ENCODE data around the gene KRTAP4-16.
"Not testable (repeated sequence)": the region's sequence is repeated elsewhere in the genome, so short reads cannot be mapped to it uniquely, and the experiment has no call there.

KRTAP4-16 gene

GRCh38 chr17:41069031-41069430 lies 33.0 kb downstream of the KRTAP4-16 start:
- no peak for DNase-seq

GRCh38 chr17:41067281-41067680 lies 34.7 kb downstream of the KRTAP4-16 start:
- no peak for DNase-seq

DNA sequence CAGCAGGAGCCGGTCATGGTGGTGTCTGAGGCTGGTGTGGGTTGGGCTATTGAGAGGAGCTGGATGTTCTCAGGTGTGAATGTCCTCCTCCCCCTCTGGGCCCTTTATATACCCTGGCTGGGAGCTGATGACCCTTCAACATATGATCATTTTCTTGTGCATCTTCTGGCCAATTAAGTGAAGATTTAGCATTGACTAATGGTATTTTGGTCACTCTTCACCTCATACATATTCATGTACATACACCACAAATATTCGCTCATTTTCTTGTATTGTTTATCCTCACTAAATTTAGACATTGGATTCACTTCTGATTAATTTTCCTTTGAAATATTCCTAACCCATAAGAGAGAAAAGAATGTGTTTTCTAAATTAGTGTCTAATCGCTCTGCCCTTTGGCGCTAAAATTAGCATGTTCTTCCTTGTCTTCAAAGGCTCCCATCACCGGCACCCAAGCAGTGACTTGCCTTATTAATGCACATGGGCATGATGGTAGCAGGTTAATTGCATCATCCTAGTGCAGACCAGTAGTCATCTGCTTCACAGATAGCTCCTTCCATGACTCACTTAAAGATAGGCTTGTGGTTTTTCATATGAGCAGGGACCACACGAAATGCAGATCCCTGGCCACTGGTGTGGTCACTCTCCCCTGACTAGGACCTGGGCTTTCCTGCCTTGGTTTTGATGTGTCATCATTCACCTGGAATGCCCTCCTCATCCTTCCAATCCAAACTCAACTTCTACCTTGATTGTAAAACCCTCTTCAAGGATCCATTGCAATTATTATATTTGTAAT lies 36.0 kb downstream of the KRTAP4-16 start, which contains the start of gene KRTAP2-4:
Gene KRTAP2-4, minus strand, starts transcription at position 51 of the 796 bp plus-strand sequence. Its CDS starts 34 bp downstream, at position 17.
- DNase-seq: no peak

DNA sequence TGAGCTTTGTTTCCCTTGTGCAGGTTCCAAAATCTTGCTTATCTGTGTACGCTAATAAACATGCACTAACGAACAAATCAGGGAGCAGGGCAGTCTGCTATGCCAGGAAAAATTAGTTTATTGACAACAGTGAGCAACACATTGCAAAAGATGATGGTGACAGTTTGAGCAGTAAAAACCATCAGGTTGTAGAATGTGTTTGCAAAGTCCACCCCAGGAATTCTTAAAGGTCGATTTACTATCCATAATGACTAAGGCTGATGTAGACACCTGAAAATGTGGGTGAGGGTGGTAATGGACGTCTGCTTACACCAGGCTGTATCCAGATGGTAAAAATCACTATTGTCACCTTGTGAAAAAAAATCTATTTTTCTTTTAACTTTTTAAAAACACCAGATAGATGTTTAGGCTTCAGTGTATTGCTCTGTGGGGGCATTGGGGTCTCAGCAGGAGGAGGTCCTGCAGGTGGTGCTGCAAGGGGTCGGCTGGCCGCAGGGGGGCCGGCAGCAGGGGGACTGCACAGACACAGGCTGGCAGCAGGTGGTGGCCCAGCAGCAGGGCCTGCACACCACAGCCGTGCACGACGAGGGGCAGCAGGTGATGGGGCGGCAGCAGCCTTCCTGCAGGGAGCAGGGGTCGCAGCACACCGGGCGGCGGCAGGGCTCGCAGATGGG lies 36.9 kb downstream of the KRTAP4-16 start:
- not testable (repeated sequence) for DNase-seq

- no peak for DNase-seq
Measured at GRCh38 chr17:41064301-41064700, 37.7 kb downstream of the KRTAP4-16 start.

- DNase-seq: no peak
Measured at GRCh38 chr17:41063449-41063848, 38.6 kb downstream of the KRTAP4-16 start.

DNA sequence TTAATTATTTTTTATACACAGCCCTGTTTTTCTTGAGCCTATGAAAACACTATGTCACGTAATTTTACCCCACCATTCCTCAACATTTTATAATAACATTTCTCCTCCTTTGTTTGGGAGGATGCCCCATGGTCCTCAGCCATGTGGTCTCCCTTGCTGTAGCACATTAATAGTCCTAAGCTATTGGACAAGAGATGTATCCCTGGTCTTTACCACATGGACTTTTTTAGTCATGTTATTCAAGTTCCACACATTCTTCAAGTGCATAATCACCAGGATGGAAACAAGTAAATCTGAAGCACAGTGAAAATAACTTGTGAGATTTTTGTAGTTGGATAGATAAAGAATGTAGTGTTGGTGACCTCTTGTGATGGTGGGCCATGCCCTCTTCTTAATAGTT lies 40.0 kb downstream of the KRTAP4-16 start:
- no peak for DNase-seq

DNA sequence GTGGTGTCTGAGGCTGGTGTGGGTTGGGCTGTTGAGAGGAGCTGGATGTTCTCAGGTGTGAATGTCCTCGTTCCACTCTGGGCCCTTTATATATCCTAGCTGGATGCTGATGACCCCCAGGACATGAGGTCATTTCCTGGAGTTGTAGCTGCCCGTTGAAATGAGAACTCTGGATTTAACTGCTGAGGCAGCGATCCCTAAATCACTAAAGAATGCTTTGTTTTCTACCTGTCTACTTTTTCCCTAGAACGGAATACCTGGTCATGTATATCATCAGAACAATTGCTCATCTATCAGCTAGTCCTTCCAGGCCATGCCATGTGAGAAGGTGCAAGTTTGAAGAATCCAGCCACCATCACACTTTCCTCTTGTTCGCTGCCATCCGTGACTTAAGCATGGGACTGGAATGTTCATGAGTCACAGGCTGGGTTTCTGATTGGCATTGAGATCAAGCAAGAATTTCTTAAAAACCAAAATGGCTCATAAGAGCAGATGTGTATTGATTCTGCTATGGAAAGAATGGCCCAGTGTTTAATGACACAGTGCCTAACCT lies 41.9 kb downstream of the KRTAP4-16 start, which contains the start of gene KRTAP2-3:
Gene KRTAP2-3, minus strand, starts transcription at position 63 of the 553 bp plus-strand sequence. CDS start 64 bp downstream, outside the sequence.
- DNase-seq: no peak

DNA sequence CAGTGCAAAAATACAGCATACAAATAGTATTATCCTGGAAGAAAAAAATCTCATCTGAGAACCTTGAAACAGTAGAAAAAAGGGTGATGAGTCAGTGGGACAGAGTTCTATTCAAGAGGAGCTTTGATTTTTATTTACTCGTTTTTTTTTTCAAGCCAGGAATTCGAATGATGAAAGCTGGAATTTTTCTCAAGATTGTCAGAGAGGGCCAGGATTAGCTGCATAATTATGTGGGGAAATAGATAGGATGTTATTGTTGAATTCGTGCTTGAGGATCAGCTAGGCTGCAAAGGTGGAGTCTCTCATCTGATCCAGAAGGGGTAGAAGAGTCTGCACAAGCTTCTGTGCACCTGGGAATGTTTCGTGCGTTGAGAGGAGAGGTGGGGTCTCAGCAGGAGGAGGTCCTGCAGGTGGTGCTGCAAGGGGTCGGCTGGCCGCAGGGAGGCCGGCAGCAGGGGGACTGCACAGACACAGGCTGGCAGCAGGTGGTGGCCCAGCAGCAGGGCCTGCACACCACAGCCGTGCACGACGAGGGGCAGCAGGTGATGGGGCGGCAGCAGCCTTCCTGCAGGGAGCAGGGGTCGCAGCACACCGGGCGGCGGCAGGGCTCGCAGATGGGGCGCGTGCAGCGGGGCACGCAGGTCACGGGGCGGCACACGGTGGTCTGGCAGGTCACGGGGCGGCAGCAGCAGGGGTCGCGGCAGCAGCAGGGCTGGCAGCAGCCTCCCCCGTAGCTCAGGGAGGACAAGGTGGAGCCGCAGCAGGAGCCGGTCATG lies 42.5 kb downstream of the KRTAP4-16 start:
- DNase-seq: not testable (repeated sequence)

- no peak for DNase-seq
Measured at GRCh38 chr17:41058741-41059140, 43.3 kb downstream of the KRTAP4-16 start.

DNA sequence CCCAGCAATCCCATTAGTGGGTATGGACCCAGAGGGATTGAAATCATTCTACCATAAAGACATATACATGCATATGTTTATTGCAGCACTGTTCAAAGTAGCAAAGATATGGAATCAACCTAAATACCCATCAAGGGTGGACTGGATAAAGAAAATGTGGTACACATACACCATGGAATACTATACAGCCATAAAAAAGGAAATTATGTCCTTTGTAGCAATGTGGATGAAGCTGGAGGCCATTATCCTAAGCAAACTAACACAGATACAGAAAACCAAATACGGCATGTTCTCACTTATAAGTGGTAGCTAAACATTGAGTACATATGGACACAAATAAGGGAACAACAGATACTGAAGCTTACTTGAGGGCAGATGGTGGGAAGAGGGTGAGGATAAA lies 44.5 kb downstream of the KRTAP4-16 start:
- DNase-seq: no peak

GRCh38 chr17:41055130-41055529 lies 46.9 kb downstream of the KRTAP4-16 start, which contains the start of gene KRTAP2-2:
KRTAP2-2 (minus strand) TSS chr17:41055230; CDS start chr17:41055211, 19 bp downstream.
- DNase-seq: not testable (repeated sequence)

GRCh38 chr17:41054556-41054955 lies 47.5 kb downstream of the KRTAP4-16 start:
- not testable (repeated sequence) for DNase-seq

GRCh38 chr17:41054025-41054424 lies 48.0 kb downstream of the KRTAP4-16 start:
- no peak for DNase-seq

GRCh38 chr17:41052566-41052965 lies 49.4 kb downstream of the KRTAP4-16 start:
- no peak for DNase-seq

Data from hippocampal formation (tissue), 2 donors.